ENCODE measurements around the gene RREB1. TPM values are rescaled to one million over a fixed set of nuclear protein-coding genes. Genes with fewer than 3 reads are reported as not detected.

Gene RREB1
- total RNA-seq, 4 donors from 2014 or later: 40.8 to 68.6 (median 54.4) TPM

DNA sequence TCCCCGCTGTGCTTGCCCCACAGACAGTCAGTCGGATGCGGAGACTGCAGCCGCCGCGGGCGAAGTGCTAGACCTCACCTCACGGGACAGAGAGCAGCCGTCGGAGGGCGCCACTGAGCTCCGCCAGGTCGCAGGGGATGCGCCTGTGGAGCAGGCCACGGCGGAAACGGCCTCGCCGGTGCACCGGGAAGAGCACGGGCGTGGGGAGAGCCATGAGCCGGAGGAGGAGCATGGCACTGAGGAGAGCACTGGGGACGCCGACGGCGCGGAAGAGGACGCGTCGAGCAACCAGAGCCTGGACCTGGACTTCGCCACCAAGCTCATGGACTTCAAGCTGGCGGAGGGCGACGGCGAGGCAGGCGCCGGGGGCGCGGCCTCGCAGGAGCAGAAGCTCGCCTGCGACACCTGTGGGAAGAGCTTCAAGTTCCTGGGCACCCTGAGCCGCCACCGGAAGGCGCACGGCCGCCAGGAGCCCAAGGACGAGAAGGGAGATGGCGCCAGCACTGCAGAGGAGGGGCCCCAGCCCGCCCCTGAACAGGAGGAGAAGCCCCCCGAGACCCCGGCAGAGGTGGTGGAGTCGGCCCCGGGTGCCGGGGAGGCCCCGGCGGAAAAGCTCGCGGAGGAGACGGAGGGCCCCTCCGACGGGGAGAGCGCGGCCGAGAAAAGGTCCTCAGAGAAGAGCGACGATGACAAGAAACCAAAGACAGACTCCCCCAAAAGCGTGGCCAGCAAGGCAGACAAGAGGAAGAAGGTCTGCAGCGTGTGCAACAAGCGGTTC lies 138.8 kb downstream of the RREB1 start:
- intact Hi-C loops (cut with DNase I; ENCODE audit: low total_unique reads): loop anchor here (10.0 kb wide), 1 partner anchor 572 kb away; no protein-coding TSS in a partner anchor
- DNase-seq (ENCODE audit: low spot score in 2 of 2): no peak
- 93 to 95% methylated on average over 71 of the region's 71 CpGs for WGBS, 2 donors

DNA sequence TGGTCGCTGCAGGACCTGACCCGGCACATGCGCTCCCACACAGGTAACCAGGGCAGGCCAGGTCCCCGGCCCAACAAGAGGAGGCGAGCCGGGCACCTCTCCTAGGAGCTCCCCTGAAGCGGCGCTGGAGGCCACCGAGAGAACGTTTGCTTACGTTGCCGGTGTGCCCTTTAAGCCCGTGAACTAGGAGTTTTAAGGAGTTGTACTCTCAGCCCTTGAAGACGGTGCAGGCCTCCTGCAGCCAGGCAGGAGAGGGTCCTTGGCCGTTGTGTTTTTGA lies 139.4 kb downstream of the RREB1 start:
- 95% methylated on average over 14 to 15 of the region's 15 CpGs for WGBS, 2 donors
- no peak for DNase-seq (ENCODE audit: low spot score in 2 of 2)
- intact Hi-C loops (cut with DNase I; ENCODE audit: low total_unique reads): loop anchor here (10.0 kb wide), 1 partner anchor 572 kb away; no protein-coding TSS in a partner anchor
- no peak overlapping the region for H3K4me3 ChIP-seq (ENCODE audit: low read depth, poor library complexity, severe bottlenecking)
- TF ChIP-seq, protein P1, sequence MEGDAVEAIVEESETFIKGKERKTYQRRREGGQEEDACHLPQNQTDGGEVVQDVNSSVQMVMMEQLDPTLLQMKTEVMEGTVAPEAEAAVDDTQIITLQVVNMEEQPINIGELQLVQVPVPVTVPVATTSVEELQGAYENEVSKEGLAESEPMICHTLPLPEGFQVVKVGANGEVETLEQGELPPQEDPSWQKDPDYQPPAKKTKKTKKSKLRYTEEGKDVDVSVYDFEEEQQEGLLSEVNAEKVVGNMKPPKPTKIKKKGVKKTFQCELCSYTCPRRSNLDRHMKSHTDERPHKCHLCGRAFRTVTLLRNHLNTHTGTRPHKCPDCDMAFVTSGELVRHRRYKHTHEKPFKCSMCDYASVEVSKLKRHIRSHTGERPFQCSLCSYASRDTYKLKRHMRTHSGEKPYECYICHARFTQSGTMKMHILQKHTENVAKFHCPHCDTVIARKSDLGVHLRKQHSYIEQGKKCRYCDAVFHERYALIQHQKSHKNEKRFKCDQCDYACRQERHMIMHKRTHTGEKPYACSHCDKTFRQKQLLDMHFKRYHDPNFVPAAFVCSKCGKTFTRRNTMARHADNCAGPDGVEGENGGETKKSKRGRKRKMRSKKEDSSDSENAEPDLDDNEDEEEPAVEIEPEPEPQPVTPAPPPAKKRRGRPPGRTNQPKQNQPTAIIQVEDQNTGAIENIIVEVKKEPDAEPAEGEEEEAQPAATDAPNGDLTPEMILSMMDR (IDR thresholded peaks at IDR 0.05): no peak
- TF ChIP-seq POLR2A (IDR thresholded peaks at IDR 0.05): no peak

More for the DNA sequence above, 138.8 kb downstream of the RREB1 start:
- TF ChIP-seq, protein P1 (IDR thresholded peaks at IDR 0.05): no peak
- no peak for TF ChIP-seq POLR2A (IDR thresholded peaks at IDR 0.05)
- H3K4me3 ChIP-seq (ENCODE audit: low read depth, poor library complexity, severe bottlenecking): no peak overlapping the region

DNA sequence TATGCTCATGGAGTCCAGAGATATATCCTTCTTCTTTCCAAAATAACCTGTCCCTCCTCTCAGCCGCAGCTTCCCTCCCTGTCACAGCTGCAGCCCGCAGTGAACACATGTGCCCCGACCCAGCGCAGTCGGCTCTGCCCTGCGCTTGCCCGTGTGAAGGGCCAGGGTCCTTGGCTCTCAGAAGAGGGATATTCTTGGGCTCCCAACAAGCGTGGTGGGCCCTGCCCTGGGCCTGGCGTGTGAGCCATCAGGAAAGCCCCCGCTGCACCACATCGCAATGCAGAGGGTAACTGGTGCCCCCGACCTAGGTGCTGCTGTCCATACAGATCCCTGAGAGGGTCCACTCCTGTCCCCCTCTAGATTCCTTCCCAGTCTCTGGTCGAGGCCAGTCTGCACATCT lies 140.1 kb downstream of the RREB1 start:
- H3K4me3 ChIP-seq (ENCODE audit: low read depth, poor library complexity, severe bottlenecking): no peak overlapping the region
- WGBS, 2 donors: 87 to 94% methylated on average over 9 to 13 of the region's 13 CpGs
- intact Hi-C loops (cut with DNase I; ENCODE audit: low total_unique reads): loop anchor here (10.0 kb wide), 1 partner anchor 573 kb away; no protein-coding TSS in a partner anchor
- no peak for TF ChIP-seq POLR2A (IDR thresholded peaks at IDR 0.05)
- TF ChIP-seq, protein P1 (IDR thresholded peaks at IDR 0.05): no peak
- DNase-seq (ENCODE audit: low spot score in 2 of 2): no peak

DNA sequence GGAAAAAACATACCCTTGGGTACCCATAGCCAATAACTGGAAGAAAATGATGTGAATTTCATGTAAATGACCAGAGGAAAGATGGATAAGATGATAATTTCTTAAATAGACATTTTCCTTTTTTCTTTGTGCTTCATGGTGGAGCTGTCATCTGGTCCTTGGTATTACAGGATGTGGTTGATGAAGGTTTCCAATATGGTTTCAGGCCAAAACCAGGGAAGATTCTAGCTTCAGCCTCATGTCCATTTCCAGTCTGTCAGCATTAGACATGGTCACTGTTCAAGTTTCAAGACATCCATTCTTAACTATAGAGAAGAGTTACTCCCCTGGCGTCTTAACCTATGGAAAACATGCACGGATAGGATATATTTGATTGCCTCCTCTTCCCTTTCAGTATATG lies 141.6 kb downstream of the RREB1 start:
- TF ChIP-seq POLR2A (IDR thresholded peaks at IDR 0.05): no peak
- TF ChIP-seq, protein P1 (IDR thresholded peaks at IDR 0.05): no peak
- 77 to 88% methylated on average over 2 of the region's 2 CpGs for WGBS, 2 donors
- intact Hi-C loops (cut with DNase I; ENCODE audit: low total_unique reads): loop anchor here (10.0 kb wide), 1 partner anchor 575 kb away; no protein-coding TSS in a partner anchor
- no peak for DNase-seq (ENCODE audit: low spot score in 2 of 2)
- H3K4me3 ChIP-seq (ENCODE audit: low read depth, poor library complexity, severe bottlenecking): no peak overlapping the region

DNA sequence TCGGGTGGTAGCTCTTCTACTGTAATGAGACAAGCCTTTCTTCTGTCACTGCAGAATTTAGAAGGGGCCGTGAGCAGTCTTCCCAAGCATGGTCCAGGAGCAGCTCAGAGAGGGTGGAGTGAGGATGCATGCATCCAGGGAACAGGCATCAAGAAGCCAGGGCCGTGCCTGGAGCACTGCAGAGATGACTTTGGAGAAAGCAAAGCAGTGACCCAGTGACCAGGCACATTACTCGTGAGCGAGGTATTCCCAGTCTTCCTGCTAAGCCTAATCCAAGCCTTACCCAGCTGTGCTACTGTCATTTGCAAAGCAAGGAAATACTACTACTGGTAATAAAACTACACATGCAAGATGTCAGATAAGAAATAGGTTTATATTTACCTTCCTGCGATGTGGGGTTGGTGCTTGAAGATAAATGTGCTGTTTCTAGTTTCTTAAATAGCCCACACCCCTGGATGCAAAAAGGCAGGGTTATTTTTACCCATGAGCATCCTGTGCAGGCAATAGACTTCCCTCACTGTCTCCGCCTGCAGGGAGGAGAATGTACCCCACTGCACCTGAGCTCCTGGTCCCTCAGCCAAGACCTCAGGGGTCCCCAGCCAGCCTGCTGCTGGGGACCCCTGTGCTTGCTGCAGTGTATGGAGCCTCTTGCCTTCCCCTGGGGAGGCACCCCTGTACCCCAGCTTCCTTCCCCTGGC lies 142.3 kb downstream of the RREB1 start:
- WGBS, 2 donors: 70 to 74% methylated on average over 7 of the region's 7 CpGs
- TF ChIP-seq, protein P1 (IDR thresholded peaks at IDR 0.05): no peak
- no peak for TF ChIP-seq POLR2A (IDR thresholded peaks at IDR 0.05)
- H3K4me3 ChIP-seq (ENCODE audit: low read depth, poor library complexity, severe bottlenecking): no peak overlapping the region
- intact Hi-C loops (cut with DNase I; ENCODE audit: low total_unique reads): loop anchor here (10.0 kb wide), 1 partner anchor 575 kb away; no protein-coding TSS in a partner anchor
- DNase-seq (ENCODE audit: low spot score in 2 of 2): no peak

All from lower leg skin (tissue), 4 donors.